WERI-Rb-1 (cell line): ENCODE data around the gene UBE2F.

Experiments
- DNase-seq: peaks from one replicate; pipeline ENCODE4 v3.0.0-alpha.2; 2020
- H3K27ac ChIP-seq: fragments of 250-450 bp; sonication (Bioruptor Pico); 2 replicates; pipeline ENCODE4 v1.5.1; 2020; ENCODE audit warnings: mild to moderate bottlenecking, moderate library complexity
- H3K27me3 ChIP-seq: fragments of 250-450 bp; sonication (Bioruptor Pico); 2 replicates; pipeline ENCODE4 v1.5.1; 2021; ENCODE audit warnings: mild to moderate bottlenecking, low read depth, moderate library complexity; ENCODE audit not compliant: insufficient read depth, severe bottlenecking
- H3K36me3 ChIP-seq: fragments of 250-450 bp; sonication (Bioruptor Pico); 2 replicates; pipeline ENCODE4 v1.5.1; 2020; ENCODE audit warnings: mild to moderate bottlenecking, moderate library complexity
- H3K4me3 ChIP-seq: 2 replicates; pipeline ENCODE4 v1.5.1; 2011; ENCODE audit warnings: low read depth, mild to moderate bottlenecking, control low read depth, low read length
- H3K9me3 ChIP-seq: fragments of 250-450 bp; sonication (Bioruptor Pico); 2 replicates; pipeline ENCODE4 v1.5.1; 2021; ENCODE audit warnings: mild to moderate bottlenecking, moderate library complexity; ENCODE audit not compliant: severe bottlenecking
- CTCF ChIP-seq: IDR thresholded peaks from 2 replicates; pipeline ENCODE4 v1.5.1; 2011; ENCODE audit warnings: low read depth, mild to moderate bottlenecking, control low read depth, inconsistent platforms, low read length

Gene UBE2F

DNA sequence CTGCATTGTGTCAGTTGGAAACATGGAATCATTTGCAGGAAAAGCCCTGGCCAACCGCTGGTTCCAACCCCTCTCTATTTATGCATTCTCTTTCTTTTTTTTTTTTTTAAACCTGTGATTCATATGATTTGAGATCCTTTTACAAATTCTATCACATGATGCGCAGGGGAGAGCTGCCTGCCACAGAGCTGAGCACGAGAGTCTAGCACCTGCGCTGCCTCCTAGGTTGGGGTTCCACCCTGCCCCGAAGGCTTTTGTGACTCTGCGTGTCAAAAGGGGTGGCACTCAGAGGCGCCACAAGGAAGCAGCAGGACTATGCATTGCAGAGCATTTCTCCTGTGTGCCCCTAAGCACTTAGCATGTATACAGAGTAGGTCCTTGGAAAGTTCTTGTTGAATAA lies 116.0 kb downstream of the UBE2F start:
- Histone ChIP-seq H3K36me3 (peaks cover 36% of the 10 kb centered on the region), H3K4me3 (no peak overlapping the region), H3K27ac (no peak overlapping the region), H3K9me3 (no peaks in the 10 kb centered on the region), H3K27me3 (no peaks in the 10 kb centered on the region)
- no peak for DNase-seq
- no peak for TF ChIP-seq CTCF

DNA sequence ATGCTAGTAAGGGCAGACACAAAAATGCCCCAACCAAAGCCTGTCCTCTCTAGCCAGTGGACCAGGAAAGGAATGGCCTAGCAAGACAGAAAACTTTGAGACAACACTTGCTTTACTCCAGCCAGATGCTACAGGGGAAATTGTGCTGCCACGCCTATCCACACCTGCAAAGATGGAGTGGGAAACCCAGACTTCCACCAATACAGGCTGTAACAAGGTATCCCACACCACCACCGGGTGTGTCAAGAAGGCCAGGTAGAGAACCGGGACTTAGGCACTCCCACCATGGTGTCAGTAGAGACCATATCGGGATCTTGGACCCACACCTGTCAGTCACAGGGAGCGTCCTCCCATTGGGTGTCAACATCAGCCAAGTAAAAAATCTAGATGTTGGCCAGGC lies 117.1 kb downstream of the UBE2F start:
- no peaks in the 10 kb centered on the region for H3K9me3 ChIP-seq
- no peak overlapping the region for H3K4me3 ChIP-seq
- no peak for DNase-seq
- H3K36me3 ChIP-seq, result peaks cover 36% of the 10 kb centered on the region
- TF ChIP-seq CTCF, result no peak
- no peak overlapping the region for H3K27ac ChIP-seq
- H3K27me3 ChIP-seq, result no peaks in the 10 kb centered on the region

DNA sequence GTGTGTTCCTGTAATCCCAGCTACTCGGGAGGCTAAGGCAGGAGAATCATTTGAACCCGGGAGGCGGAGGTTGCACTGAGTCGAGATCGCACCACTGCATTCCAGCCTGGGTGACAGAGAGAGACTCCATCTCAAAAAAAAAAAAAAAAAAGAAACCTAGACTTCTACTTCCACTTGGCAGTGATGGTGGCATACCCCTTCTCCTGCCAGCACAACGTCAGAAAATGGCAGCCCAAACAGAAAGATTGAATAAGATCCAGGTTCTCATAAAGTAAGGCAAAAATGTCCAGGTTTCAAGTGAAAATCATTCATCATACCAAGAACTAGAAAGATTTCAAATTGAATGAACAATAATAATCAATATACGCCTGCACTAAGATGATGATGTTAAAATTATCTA lies 117.9 kb downstream of the UBE2F start:
- peaks cover 33% of the 10 kb centered on the region for H3K36me3 ChIP-seq

GRCh38 chr2:238085899-238086298 lies 119.1 kb downstream of the UBE2F start:
- Histone ChIP-seq H3K27me3 (no peaks in the 10 kb centered on the region), H3K4me3 (no peak overlapping the region), H3K9me3 (no peaks in the 10 kb centered on the region), H3K27ac (no peak overlapping the region), H3K36me3 (peaks cover 27% of the 10 kb centered on the region)
- DNase-seq, result no peak
- no peak for TF ChIP-seq CTCF

More for the DNA sequence above, 117.9 kb downstream of the UBE2F start:
- no peaks in the 10 kb centered on the region for H3K9me3 ChIP-seq
- DNase-seq, result no peak
- TF ChIP-seq CTCF, result no peak
- no peak overlapping the region for H3K27ac ChIP-seq
- no peaks in the 10 kb centered on the region for H3K27me3 ChIP-seq
- no peak overlapping the region for H3K4me3 ChIP-seq

GRCh38 chr2:238087211-238087610 lies 120.4 kb downstream of the UBE2F start:
- Histone ChIP-seq H3K36me3 (peaks cover 20% of the 10 kb centered on the region), H3K27me3 (no peaks in the 10 kb centered on the region), H3K9me3 (no peaks in the 10 kb centered on the region), H3K27ac (no peak overlapping the region), H3K4me3 (no peak overlapping the region)
- no peak for TF ChIP-seq CTCF
- DNase-seq, result no peak

DNA sequence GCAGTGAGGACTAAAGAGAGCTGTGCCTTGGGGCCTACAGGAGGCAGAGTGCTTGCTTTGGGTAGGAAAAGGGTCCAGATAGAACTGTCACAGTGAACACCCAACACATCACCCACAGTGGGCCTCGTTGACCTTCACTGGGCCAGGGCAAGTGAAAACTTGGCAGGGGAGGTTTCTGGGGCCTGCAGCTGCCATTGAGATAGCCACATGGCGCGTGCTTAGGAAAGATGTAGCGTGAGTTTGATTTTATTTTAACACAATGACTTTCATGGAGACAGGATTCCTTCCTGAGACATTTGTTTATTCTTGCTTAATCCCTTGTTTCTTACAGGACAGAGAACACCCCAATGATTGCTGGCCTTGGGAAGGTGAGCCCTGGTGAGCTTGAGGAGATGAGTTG lies 124.1 kb downstream of the UBE2F start:
- no peak overlapping the region for H3K4me3 ChIP-seq
- DNase-seq, result no peak
- H3K9me3 ChIP-seq, result no peaks in the 10 kb centered on the region
- no peak overlapping the region for H3K27ac ChIP-seq
- peaks cover 4% of the 10 kb centered on the region for H3K36me3 ChIP-seq
- no peak for TF ChIP-seq CTCF
- no peaks in the 10 kb centered on the region for H3K27me3 ChIP-seq
